K562 (cell line): ENCODE results near the gene MFF. TPM values are rescaled to one million over a fixed set of nuclear protein-coding genes. Genes with fewer than 3 reads are reported as not detected.

Source experiments
- ATAC-seq: fragments of 200-7000 bp; cut with Tn5 transposase; 3 replicates; pipeline ENCODE4 v1.9.1; 2020; ENCODE audit warnings: moderate library complexity
- BruUV-seq: library from RNA; stranded (reverse); fragments of 400-500 nt; replicated peaks from 2 replicates; lab custom pipeline; 2021; lab: Mats Ljungman, UMichigan
- CTCF ChIA-PET: fragments of 300-600 bp; formaldehyde crosslinking; extraction: SDS; loops from one replicate; lab custom pipeline; 2021; ENCODE audit warnings: low intra/inter-chr PET ratio; lab: Yijun Ruan, JAX
- POLR2A ChIA-PET: fragments of 300-600, 350-650 bp; sonication (Branson Sonifier 250); formaldehyde crosslinking; extraction: SDS; loops from one replicate; lab custom pipeline; 2021; ENCODE audit warnings: antibody characterized with exemption, inconsistent platforms; lab: Yijun Ruan, JAX
- DNase-seq, 4 experiments: peaks; one replicate each; pipeline versions ENCODE4 v3.0.0 to v3.0.0-alpha.2; 2011 to 2018; ENCODE audit warnings: low spot score in 3 of 4, mixed read lengths in 3 of 4; ENCODE audit errors: extremely low read depth in 1 of 4
- FAIRE-seq: peaks from 2 replicates; lab custom pipeline; 2011; peaks lifted over from hg19 to GRCh38; lab: Jason Lieb, UNC
- H2AFZ ChIP-seq: 2 replicates; pipeline ENCODE4 v1.6.0; 2011; ENCODE audit warnings: low read depth, low read length, control low read depth, inconsistent platforms
- H3K27ac ChIP-seq: fragments of 200-600 bp; 3 replicates; pipeline ENCODE4 v1.8.0; 2011; ENCODE audit warnings: low read depth, mild to moderate bottlenecking, control low read depth, inconsistent platforms, low read length, moderate library complexity, mixed read lengths; ENCODE audit errors: extremely low read depth
- H3K27me3 ChIP-seq, 2 experiments: fragments of 300-600 bp in 1 of 2; 2 replicates in 1 of 2; 3 replicates in 1 of 2; pipeline versions ENCODE4 v1.6.0 to v1.8.0; 2011; ENCODE audit warnings: inconsistent platforms in 2 of 2, low read length in 2 of 2, mild to moderate bottlenecking in 1 of 2, mixed read lengths in 1 of 2, moderate library complexity in 1 of 2; ENCODE audit not compliant: control insufficient read depth in 2 of 2, insufficient read depth in 2 of 2
- H3K36me3 ChIP-seq: fragments of 300-600 bp; 3 replicates; pipeline ENCODE4 v1.8.0; 2011; ENCODE audit warnings: mild to moderate bottlenecking, low read length, inconsistent platforms; ENCODE audit not compliant: control insufficient read depth, insufficient read depth
- H3K4me1 ChIP-seq, 2 experiments: fragments of 200-600 bp in 1 of 2; replicated peaks in 1 of 2; 2 replicates in 1 of 2; 3 replicates in 1 of 2; pipeline versions ENCODE4 v1.5.1 to v1.8.0; 2011; ENCODE audit warnings: inconsistent platforms in 2 of 2, low read length in 2 of 2, mild to moderate bottlenecking in 1 of 2, mixed read lengths in 1 of 2, moderate library complexity in 1 of 2; ENCODE audit not compliant: control insufficient read depth in 2 of 2, insufficient read depth in 2 of 2
- H3K4me2 ChIP-seq: 2 replicates; pipeline ENCODE4 v1.6.1; 2011; ENCODE audit warnings: low read length, control low read depth, inconsistent platforms, mixed read lengths; ENCODE audit not compliant: insufficient read depth
- H3K4me3 ChIP-seq: fragments of 200-600 bp; sonication (generic), shearing (Covaris generic); 2 replicates; pipeline ENCODE4 v1.5.1; 2016; ENCODE audit warnings: control low read depth, inconsistent platforms
- H3K79me2 ChIP-seq: fragments of 200-600 bp; 3 replicates; pipeline ENCODE4 v1.8.0; 2011; ENCODE audit warnings: low read length, inconsistent platforms; ENCODE audit not compliant: control insufficient read depth, insufficient read depth
- H3K9ac ChIP-seq, 2 experiments: 2 replicates each; pipeline versions ENCODE4 v1.6.0 to v1.6.1; 2011; ENCODE audit warnings: low read depth in 2 of 2, low read length in 2 of 2, control low read depth in 1 of 2, inconsistent platforms in 1 of 2, mild to moderate bottlenecking in 1 of 2, mixed read lengths in 1 of 2; ENCODE audit not compliant: insufficient read depth in 1 of 2
- H3K9me1 ChIP-seq: one replicate; pipeline ENCODE4 v1.6.0; 2011; ENCODE audit warnings: inconsistent platforms, mild to moderate bottlenecking, low read length, moderate library complexity; ENCODE audit not compliant: control insufficient read depth, insufficient read depth
- H3K9me3 ChIP-seq: replicated peaks from 2 replicates; pipeline ENCODE4 v1.5.1; 2011; ENCODE audit warnings: low read depth, low read length, inconsistent platforms; ENCODE audit not compliant: control insufficient read depth, insufficient read depth
- H4K20me1 ChIP-seq: replicated peaks from 2 replicates; pipeline ENCODE4 v1.6.1; 2011; ENCODE audit warnings: low read length, inconsistent platforms, mixed read lengths; ENCODE audit not compliant: control insufficient read depth, insufficient read depth
- BRF2 ChIP-seq: IDR thresholded peaks from 3 replicates; pipeline ENCODE4 v1.6.1; 2011; ENCODE audit warnings: borderline replicate concordance, mild to moderate bottlenecking; ENCODE audit not compliant: insufficient read length, insufficient read depth
- CREB1 ChIP-seq, 2 experiments: sonication (generic) in 1 of 2; formaldehyde crosslinking in 1 of 2; IDR thresholded peaks; 2 replicates each; pipeline versions ENCODE4 v1.6.1 to v1.8.0; 2012 to 2022; ENCODE audit warnings: inconsistent platforms in 1 of 2, mild to moderate bottlenecking in 1 of 2, missing genetic modification reagents in 1 of 2, moderate library complexity in 1 of 2
- ELF2 ChIP-seq: fragments of 250-450 bp; sonication (Bioruptor Pico); IDR thresholded peaks from 2 replicates; pipeline ENCODE4 v1.5.0; 2021; ENCODE audit warnings: mild to moderate bottlenecking
- FOXA1 ChIP-seq: fragments of 450-650 bp; IDR thresholded peaks from 2 replicates; pipeline ENCODE4 v1.6.1; 2016; ENCODE audit warnings: mild to moderate bottlenecking, borderline replicate concordance
- GATAD2B ChIP-seq: fragments of 450-650 bp; IDR thresholded peaks from 2 replicates; pipeline ENCODE4 v1.6.1; 2017; ENCODE audit warnings: mild to moderate bottlenecking, borderline replicate concordance
- HMGXB4 ChIP-seq: sonication (generic); formaldehyde crosslinking; IDR thresholded peaks from 2 replicates; pipeline ENCODE4 v1.8.1; 2023; ENCODE audit warnings: mild to moderate bottlenecking, missing genetic modification reagents
- ILF3 ChIP-seq: fragments of 450-650 bp; IDR thresholded peaks from 2 replicates; pipeline ENCODE4 v1.6.1; 2018; ENCODE audit warnings: antibody characterized with exemption, mild to moderate bottlenecking, moderate library complexity, borderline replicate concordance
- MXI1 ChIP-seq: IDR thresholded peaks from 2 replicates; pipeline ENCODE4 v1.6.1; 2011; ENCODE audit warnings: low read depth, mild to moderate bottlenecking, improper control_type of control experiment, low read length
- NFIC ChIP-seq: fragments of 450-650 bp; IDR thresholded peaks from 2 replicates; pipeline ENCODE4 v1.6.1; 2017; ENCODE audit warnings: mild to moderate bottlenecking, inconsistent platforms
- PHB ChIP-seq: fragments of 250-450 bp; sonication (Bioruptor Pico); IDR thresholded peaks from 2 replicates; pipeline ENCODE4 v1.5.0; 2021
- SMARCB1 ChIP-seq: IDR thresholded peaks from 2 replicates; pipeline ENCODE4 v1.6.1; 2011; ENCODE audit warnings: improper control_type of control experiment, low read depth; ENCODE audit not compliant: insufficient read length
- SREBF2 ChIP-seq: sonication (generic); formaldehyde crosslinking; IDR thresholded peaks from 2 replicates; pipeline ENCODE4 v1.4.0; 2020; ENCODE audit warnings: mild to moderate bottlenecking, missing genetic modification reagents
- TSC22D4 ChIP-seq: fragments of 450-650 bp; IDR thresholded peaks from 2 replicates; pipeline ENCODE4 v1.6.1; 2016; ENCODE audit warnings: missing genetic modification characterization, missing biosample characterization, control low read depth
- ZNF232 ChIP-seq: sonication (generic); formaldehyde crosslinking; IDR thresholded peaks from 2 replicates; pipeline ENCODE4 v1.8.0; 2022; ENCODE audit warnings: mild to moderate bottlenecking, missing genetic modification reagents
- ZNF785 ChIP-seq: fragments of 250-450 bp; sonication (Bioruptor Pico); IDR thresholded peaks from 2 replicates; pipeline ENCODE4 v1.4.0; 2020; ENCODE audit warnings: mild to moderate bottlenecking
- WGBS: fragments of 100-300 bp; shearing (Covaris generic); methylation state at CpG from one replicate; pipeline ENCODE4 v1.1.6; 2016; ENCODE audit warnings: low coverage, mixed read lengths; ENCODE audit not compliant: insufficient coverage; ENCODE audit errors: missing lambda C conversion rate; 5-methylcytosine and 5-hydroxymethylcytosine counted together
- in situ Hi-C: fragments of 300-500 bp; cut with MboI; formaldehyde crosslinking; loops from 4 replicates; pipeline ENCODE4 v1.15.0; 2018; ENCODE audit warnings: inconsistent platforms, mixed read lengths
- intact Hi-C: fragments of 100-400 bp; cut with micrococcal nuclease; formaldehyde crosslinking; loops from 2 replicates; pipeline ENCODE4 v1.14.2; 2022
- polyA plus RNA-seq, 8 experiments: library from polyadenylated mRNA; depleted of rRNA in 4 of 8; stranded (reverse) in 5 of 8; unstranded in 3 of 8; fragments of >200 nt; fragmentation: Nextera tagmentation in 2 of 8; fragmentation: Illumina TruSeq in 1 of 8; extraction: Ambion mirVana in 2 of 8; extraction: Trizol in 1 of 8; gene quantifications; 2 replicates each; pipeline versions ENCODE4 v1.2.1 to v1.2.3, GENCODE V29; 2011 to 2014; ENCODE audit warnings: inconsistent platforms in 1 of 8, missing spikeins in 1 of 8
- total RNA-seq, 7 experiments: library from RNA; depleted of rRNA in 6 of 7; stranded (reverse); fragments of >200 nt in 6 of 7; fragmentation: Illumina TruSeq in 2 of 7; extraction: Trizol in 2 of 7; gene quantifications; 2 replicates each; pipeline versions ENCODE4 v1.2.1 to v1.2.3, GENCODE V29; 2011 to 2021; ENCODE audit warnings: low replicate concordance in 1 of 7

MFF gene
- total and polyA plus RNA-seq, 9 of the 15 experiments (the other 6 are each of a cell fraction or from before 2014, with no cell fraction given) = 9.4 to 75.4 (median 55.7) TPM

GRCh38 chr2:227370092-227370491 is 45.0 kb downstream of the MFF start:
- no peak overlapping the region for H3K4me3 ChIP-seq
- POLR2A ChIA-PET = interaction anchor here (0.6 kb wide), 1 partner anchor 496 kb away, joined by 3 read pairs; no protein-coding TSS in a partner anchor
- no peak for FAIRE-seq
- no peaks in the 10 kb centered on the region for H3K36me3 ChIP-seq
- no peak for DNase-seq
- WGBS = 23% methylated on average over 8 of the region's 8 CpGs
- H3K9ac ChIP-seq = no peak overlapping the region
- no peak overlapping the region for H3K27ac ChIP-seq
- H3K4me2 ChIP-seq = no peak overlapping the region
- H2AFZ ChIP-seq = no peak overlapping the region
- ATAC-seq = no peak
- no peaks in the 10 kb centered on the region for H3K79me2 ChIP-seq
- TF ChIP-seq SMARCB1 (no peak), HMGXB4 (no peak), ZNF232 (CRISPR knock-in tag) (no peak), CREB1 (IDR thresholded peaks at IDR 0.05) (no peak), CREB1 (CRISPR knock-in tag; IDR thresholded peaks at IDR 0.05) (no peak), FOXA1 (no peak), GATAD2B (no peak), ILF3 (no peak), PHB (CRISPR knock-in tag) (no peak), SREBF2 (CRISPR knock-in tag) (no peak), MXI1 (no peak), BRF2 (no peak), ZNF785 (no peak), NFIC (no peak), ELF2 (CRISPR knock-in tag) (no peak), TSC22D4 (tag) (no peak)
- TF ChIP-seq, all 486 proteins: peak for 0
- H3K27me3 ChIP-seq = no peaks in the 10 kb centered on the region; a peak in 1 of 5 replicates
- intact Hi-C loops = no loop called here
- in situ Hi-C loops = no loop called here
- no peaks in the 10 kb centered on the region for H3K9me3 ChIP-seq
- no peaks in the 10 kb centered on the region; a peak in 2 of 5 replicates for H3K4me1 ChIP-seq
- H4K20me1 ChIP-seq = no peaks in the 10 kb centered on the region
- CTCF ChIA-PET = no interaction called here
- no TSS peak for BruUV-seq
- H3K9me1 ChIP-seq = no peaks in the 10 kb centered on the region
